Measurements from ENCODE around the gene MLN.

MLN gene

GRCh38 chr6:33750244-33750991 lies 53.4 kb downstream of the MLN start:
- no peak for ATAC-seq
- no peak for TF ChIP-seq ZC3H10 (CRISPR knock-in tag; IDR thresholded peaks at IDR 0.05)
- TF ChIP-seq ZFP3 (CRISPR knock-in tag; IDR thresholded peaks at IDR 0.05) = peak; percentile 45; the same call in 1 of the 2 replicates
- TF ChIP-seq, protein P1, sequence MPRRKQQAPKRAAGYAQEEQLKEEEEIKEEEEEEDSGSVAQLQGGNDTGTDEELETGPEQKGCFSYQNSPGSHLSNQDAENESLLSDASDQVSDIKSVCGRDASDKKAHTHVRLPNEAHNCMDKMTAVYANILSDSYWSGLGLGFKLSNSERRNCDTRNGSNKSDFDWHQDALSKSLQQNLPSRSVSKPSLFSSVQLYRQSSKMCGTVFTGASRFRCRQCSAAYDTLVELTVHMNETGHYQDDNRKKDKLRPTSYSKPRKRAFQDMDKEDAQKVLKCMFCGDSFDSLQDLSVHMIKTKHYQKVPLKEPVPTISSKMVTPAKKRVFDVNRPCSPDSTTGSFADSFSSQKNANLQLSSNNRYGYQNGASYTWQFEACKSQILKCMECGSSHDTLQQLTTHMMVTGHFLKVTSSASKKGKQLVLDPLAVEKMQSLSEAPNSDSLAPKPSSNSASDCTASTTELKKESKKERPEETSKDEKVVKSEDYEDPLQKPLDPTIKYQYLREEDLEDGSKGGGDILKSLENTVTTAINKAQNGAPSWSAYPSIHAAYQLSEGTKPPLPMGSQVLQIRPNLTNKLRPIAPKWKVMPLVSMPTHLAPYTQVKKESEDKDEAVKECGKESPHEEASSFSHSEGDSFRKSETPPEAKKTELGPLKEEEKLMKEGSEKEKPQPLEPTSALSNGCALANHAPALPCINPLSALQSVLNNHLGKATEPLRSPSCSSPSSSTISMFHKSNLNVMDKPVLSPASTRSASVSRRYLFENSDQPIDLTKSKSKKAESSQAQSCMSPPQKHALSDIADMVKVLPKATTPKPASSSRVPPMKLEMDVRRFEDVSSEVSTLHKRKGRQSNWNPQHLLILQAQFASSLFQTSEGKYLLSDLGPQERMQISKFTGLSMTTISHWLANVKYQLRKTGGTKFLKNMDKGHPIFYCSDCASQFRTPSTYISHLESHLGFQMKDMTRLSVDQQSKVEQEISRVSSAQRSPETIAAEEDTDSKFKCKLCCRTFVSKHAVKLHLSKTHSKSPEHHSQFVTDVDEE (CRISPR knock-in tag; IDR thresholded peaks at IDR 0.05) = no peak

- no peak for ATAC-seq
- TF ChIP-seq OSR1 (CRISPR knock-in tag; IDR thresholded peaks at IDR 0.05) (no peak), ZC3H10 (CRISPR knock-in tag; IDR thresholded peaks at IDR 0.05) (no peak), ZNF8 (CRISPR knock-in tag; IDR thresholded peaks at IDR 0.05) (no peak), PPARA (CRISPR knock-in tag; IDR thresholded peaks at IDR 0.05; ENCODE audit: borderline replicate concordance) (no peak), ZFP3 (CRISPR knock-in tag; IDR thresholded peaks at IDR 0.05) (no peak), ISL1 (CRISPR knock-in tag; IDR thresholded peaks at IDR 0.05) (no peak), ZNF70 (CRISPR knock-in tag; IDR thresholded peaks at IDR 0.05) (no peak), ARNTL (CRISPR knock-in tag; IDR thresholded peaks at IDR 0.05; ENCODE audit: borderline replicate concordance, low read depth) (no peak), BACH2 (CRISPR knock-in tag; IDR thresholded peaks at IDR 0.05; ENCODE audit: borderline replicate concordance) (no peak), TOX (CRISPR knock-in tag; IDR thresholded peaks at IDR 0.05; ENCODE audit: borderline replicate concordance) (no peak), CSDC2 (CRISPR knock-in tag; IDR thresholded peaks at IDR 0.05) (no peak)
- TF ChIP-seq, protein P1 (CRISPR knock-in tag; IDR thresholded peaks at IDR 0.05) = no peak
- TF ChIP-seq, protein P2, sequence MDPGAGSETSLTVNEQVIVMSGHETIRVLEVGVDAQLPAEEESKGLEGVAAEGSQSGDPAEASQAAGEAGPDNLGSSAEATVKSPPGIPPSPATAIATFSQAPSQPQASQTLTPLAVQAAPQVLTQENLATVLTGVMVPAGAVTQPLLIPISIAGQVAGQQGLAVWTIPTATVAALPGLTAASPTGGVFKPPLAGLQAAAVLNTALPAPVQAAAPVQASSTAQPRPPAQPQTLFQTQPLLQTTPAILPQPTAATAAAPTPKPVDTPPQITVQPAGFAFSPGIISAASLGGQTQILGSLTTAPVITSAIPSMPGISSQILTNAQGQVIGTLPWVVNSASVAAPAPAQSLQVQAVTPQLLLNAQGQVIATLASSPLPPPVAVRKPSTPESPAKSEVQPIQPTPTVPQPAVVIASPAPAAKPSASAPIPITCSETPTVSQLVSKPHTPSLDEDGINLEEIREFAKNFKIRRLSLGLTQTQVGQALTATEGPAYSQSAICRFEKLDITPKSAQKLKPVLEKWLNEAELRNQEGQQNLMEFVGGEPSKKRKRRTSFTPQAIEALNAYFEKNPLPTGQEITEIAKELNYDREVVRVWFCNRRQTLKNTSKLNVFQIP (CRISPR knock-in tag; IDR thresholded peaks at IDR 0.05; ENCODE audit: borderline replicate concordance, low read depth) = no peak
- TF ChIP-seq, protein P3, sequence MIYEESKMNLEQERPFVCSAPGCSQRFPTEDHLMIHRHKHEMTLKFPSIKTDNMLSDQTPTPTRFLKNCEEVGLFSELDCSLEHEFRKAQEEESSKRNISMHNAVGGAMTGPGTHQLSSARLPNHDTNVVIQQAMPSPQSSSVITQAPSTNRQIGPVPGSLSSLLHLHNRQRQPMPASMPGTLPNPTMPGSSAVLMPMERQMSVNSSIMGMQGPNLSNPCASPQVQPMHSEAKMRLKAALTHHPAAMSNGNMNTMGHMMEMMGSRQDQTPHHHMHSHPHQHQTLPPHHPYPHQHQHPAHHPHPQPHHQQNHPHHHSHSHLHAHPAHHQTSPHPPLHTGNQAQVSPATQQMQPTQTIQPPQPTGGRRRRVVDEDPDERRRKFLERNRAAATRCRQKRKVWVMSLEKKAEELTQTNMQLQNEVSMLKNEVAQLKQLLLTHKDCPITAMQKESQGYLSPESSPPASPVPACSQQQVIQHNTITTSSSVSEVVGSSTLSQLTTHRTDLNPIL (CRISPR knock-in tag; IDR thresholded peaks at IDR 0.05; ENCODE audit: low read depth) = no peak
Measured at GRCh38 chr6:33749401-33749800, 54.4 kb downstream of the MLN start.

- TF ChIP-seq CSDC2 (CRISPR knock-in tag; IDR thresholded peaks at IDR 0.05) = no peak
- TF ChIP-seq TCF4 (CRISPR knock-in tag; IDR thresholded peaks at IDR 0.05; ENCODE audit: borderline replicate concordance) = no peak
- TF ChIP-seq BACH2 (CRISPR knock-in tag; IDR thresholded peaks at IDR 0.05; ENCODE audit: borderline replicate concordance) = no peak
- no peak for TF ChIP-seq ARNTL (CRISPR knock-in tag; IDR thresholded peaks at IDR 0.05; ENCODE audit: borderline replicate concordance, low read depth)
- TF ChIP-seq ZNF70 (CRISPR knock-in tag; IDR thresholded peaks at IDR 0.05) = no peak
- TF ChIP-seq OSR1 (CRISPR knock-in tag; IDR thresholded peaks at IDR 0.05) = no peak
- TF ChIP-seq RARB (CRISPR knock-in tag; IDR thresholded peaks at IDR 0.05) = no peak
- no peak for TF ChIP-seq ZNF565 (CRISPR knock-in tag; conservative IDR thresholded peaks at IDR 0.05; ENCODE audit: low read depth)
- TF ChIP-seq GLIS3 (CRISPR knock-in tag; IDR thresholded peaks at IDR 0.05) = no peak
- ATAC-seq = no peak
Measured at GRCh38 chr6:33748841-33749240, 55.0 kb downstream of the MLN start.

- TF ChIP-seq CSRNP3 (CRISPR knock-in tag; IDR thresholded peaks at IDR 0.05) = no peak
- TF ChIP-seq ZNF70 (CRISPR knock-in tag; IDR thresholded peaks at IDR 0.05) = no peak
- TF ChIP-seq PPARA (CRISPR knock-in tag; IDR thresholded peaks at IDR 0.05; ENCODE audit: borderline replicate concordance) = no peak
- no peak for TF ChIP-seq ESRRG (CRISPR knock-in tag; IDR thresholded peaks at IDR 0.05)
- TF ChIP-seq, protein P2 (CRISPR knock-in tag; IDR thresholded peaks at IDR 0.05; ENCODE audit: borderline replicate concordance, low read depth) = no peak
- ATAC-seq = no peak
Measured at GRCh38 chr6:33747823-33748222, 56.0 kb downstream of the MLN start.
